ENCODE results near the gene CAPN1.
"Not testable (repeated sequence)": the region's sequence is repeated elsewhere in the genome, so short reads cannot be mapped to it uniquely, and the experiment has no call there.

The CAPN1 gene

DNA sequence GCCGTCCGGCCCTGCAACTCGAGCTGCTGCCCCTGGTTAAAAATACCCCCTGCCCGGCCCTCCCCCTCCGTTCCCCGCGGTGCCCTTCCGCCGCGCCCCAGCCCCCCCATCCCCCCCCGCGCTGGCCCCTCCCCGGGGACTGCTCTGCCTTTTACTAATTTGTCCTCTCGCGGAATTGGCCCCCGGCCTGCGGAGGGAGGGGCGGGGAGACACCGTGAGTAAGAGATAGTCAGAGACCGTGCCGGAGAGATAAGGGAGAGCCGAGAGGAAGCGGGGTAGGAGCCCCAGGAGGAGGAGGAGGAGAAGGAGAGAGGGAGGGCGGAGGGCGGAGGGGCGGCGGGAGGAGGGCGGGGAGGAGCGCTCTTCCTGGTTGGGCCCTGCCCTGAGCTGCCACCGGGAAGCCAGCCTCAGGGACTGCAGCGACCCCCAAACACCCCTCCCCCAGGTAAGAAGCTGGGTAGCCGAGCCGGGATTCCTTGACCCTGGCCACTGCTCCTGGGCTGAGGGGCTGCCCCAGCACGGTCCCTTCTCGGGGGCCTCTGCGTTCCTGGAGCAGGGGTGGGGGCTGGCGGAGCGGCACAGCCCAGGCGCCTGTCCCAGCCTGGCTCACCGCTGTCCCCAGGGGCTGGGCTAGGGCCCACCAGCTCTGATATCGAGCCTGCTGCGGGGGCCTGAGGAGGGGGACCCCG, at the start of gene CAPN1:
Gene CAPN1 (plus strand): TSS at position 360 of the 689 bp plus-strand sequence. CDS start 774 bp downstream, outside the sequence.
- peaks cover 19% of the 10 kb centered on the region for H3K36me3 Mint-ChIP-seq (ENCODE audit: low read depth)
- H3K4me1 Mint-ChIP-seq (ENCODE audit: low read depth), result peaks cover 17% of the 10 kb centered on the region
- peaks cover 20% of the 10 kb centered on the region for H3K27me3 Mint-ChIP-seq (ENCODE audit: low read depth)
- peak within 1 kb of the TSS; percentile 91 for H3K27ac Mint-ChIP-seq
- no peaks in the 10 kb centered on the region for H3K9me3 Mint-ChIP-seq
- H3K4me3 Mint-ChIP-seq, result peak within 1 kb of the TSS; percentile 98

DNA sequence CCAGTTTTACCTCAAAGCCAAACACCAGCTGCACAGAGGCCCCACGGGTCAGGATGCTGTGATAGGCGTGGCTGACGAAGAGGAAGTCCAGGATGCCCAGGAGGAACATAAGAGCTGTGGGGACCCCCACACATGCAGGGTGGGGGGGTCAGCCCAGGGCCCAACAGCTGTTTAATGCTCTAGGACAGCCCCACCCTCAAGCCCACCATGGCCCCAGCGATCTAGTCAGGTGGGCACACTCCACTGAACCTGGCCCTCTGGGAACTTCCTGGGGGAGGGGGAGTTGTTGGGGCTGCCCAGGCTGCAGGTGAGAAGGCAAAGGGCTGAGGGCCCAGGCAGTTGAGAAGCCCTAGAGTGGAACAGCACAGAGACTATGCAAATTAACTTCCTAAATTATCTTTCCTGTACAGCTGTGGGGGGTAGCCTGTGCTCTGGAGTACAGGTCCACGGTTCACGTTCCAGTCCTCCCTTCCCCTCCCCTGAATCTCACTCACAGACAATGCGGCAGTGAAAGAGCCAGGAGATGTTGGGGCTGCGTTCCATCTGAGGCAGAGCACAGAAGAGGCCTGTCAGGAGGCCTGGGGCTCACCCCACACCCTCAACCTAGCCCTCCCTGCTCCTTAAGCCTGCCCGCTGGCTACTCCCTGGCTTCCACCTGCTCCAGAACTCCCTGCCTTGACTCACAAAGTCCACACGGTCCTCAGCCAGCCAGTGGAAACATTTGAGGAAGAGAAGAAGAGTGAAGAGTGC, 49.3 kb upstream of the CAPN1 start:
- Mint-ChIP-seq H3K4me1 (ENCODE audit: low read depth) (peaks cover 26% of the 10 kb centered on the region), H3K27me3 (ENCODE audit: low read depth) (peaks cover 5% of the 10 kb centered on the region), H3K36me3 (ENCODE audit: low read depth) (peaks cover 22% of the 10 kb centered on the region)

DNA sequence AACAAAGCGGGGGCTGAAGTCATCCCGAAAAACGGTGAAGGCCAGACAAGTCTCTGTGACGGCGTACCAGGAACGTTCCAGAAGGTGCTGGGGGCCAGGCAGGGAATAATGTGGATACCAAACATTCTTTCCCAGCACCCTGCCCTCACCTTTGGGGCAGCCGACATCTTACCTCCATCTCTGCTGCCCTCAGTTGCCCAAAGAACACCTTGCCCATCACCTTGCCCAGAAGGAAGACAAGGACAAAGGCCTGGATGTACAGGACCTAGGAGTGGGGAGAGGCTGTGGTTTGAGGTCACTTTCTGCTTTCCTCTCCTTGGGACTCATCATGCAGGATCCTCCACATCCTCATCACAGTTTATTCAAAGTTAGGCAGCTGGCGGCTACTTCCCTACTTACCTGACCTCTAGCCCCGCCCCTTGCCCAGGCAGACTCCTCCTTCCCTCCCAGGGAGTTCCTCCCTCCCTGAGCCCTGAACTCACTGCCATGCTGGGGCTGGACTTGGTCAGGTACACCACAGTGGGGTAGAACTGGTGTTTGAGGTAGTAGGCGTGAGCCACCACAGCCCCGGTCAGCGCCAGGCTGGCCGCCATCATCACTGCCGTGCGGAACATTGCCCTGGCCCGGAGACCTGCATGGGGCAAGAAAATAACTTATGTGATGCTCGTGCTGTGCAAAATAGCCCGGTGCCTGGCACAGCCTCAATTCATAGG, 48.6 kb upstream of the CAPN1 start:
- Mint-ChIP-seq H3K36me3 (ENCODE audit: low read depth) (peaks cover 19% of the 10 kb centered on the region), H3K27me3 (ENCODE audit: low read depth) (peaks cover 5% of the 10 kb centered on the region), H3K27ac (peak overlapping the region; percentile 100), H3K4me3 (peak overlapping the region; percentile 99), H3K9me3 (no peaks in the 10 kb centered on the region), H3K4me1 (ENCODE audit: low read depth) (peaks cover 28% of the 10 kb centered on the region)

More for the DNA sequence above, 49.3 kb upstream of the CAPN1 start:
- no peaks in the 10 kb centered on the region for H3K9me3 Mint-ChIP-seq
- H3K4me3 Mint-ChIP-seq, result peak overlapping the region; percentile 99
- H3K27ac Mint-ChIP-seq, result peak overlapping the region; percentile 100

DNA sequence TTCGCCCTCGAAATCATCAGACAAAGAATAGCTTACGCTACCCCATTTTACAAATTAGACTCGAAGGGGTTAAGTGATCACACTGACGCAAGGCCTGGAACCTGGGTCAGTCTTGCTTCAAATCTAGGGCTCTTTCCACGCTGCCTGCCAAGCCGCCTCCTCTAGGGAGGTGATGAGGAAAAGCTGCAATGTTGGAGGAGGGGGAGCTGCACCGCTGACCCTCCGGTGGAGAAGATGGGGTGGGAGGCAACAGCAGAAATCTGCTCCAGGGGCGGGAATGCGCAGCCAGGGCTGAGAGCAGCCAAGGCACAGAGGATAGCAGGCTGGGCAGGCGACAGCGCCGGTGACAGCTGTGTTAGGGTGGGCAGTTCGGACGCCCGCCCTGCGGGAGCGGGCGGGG, 48.0 kb upstream of the CAPN1 start:
- H3K27me3 Mint-ChIP-seq (ENCODE audit: low read depth), result peaks cover 5% of the 10 kb centered on the region
- H3K4me1 Mint-ChIP-seq (ENCODE audit: low read depth), result peaks cover 28% of the 10 kb centered on the region
- H3K36me3 Mint-ChIP-seq (ENCODE audit: low read depth), result peaks cover 19% of the 10 kb centered on the region
- H3K27ac Mint-ChIP-seq, result peak overlapping the region; percentile 100
- H3K9me3 Mint-ChIP-seq, result no peaks in the 10 kb centered on the region
- H3K4me3 Mint-ChIP-seq, result peak overlapping the region; percentile 99

- H3K9me3 Mint-ChIP-seq, result no peaks in the 10 kb centered on the region
- peaks cover 5% of the 10 kb centered on the region for H3K27me3 Mint-ChIP-seq (ENCODE audit: low read depth)
- H3K4me3 Mint-ChIP-seq, result peak within 1 kb of the TSS; percentile 99
- H3K4me1 Mint-ChIP-seq (ENCODE audit: low read depth), result peaks cover 28% of the 10 kb centered on the region
- peak within 1 kb of the TSS; percentile 100 for H3K27ac Mint-ChIP-seq
- H3K36me3 Mint-ChIP-seq (ENCODE audit: low read depth), result peaks cover 19% of the 10 kb centered on the region
These were observed 47.3 kb upstream of the CAPN1 start, which contains the start of gene SYVN1 for GRCh38 chr11:65134240-65134951. TSS of gene SYVN1 (minus strand) at chr11:65134519. CDS start at chr11:65133601, 918 bp downstream.

- H3K27me3 Mint-ChIP-seq (ENCODE audit: low read depth), result peaks cover 8% of the 10 kb centered on the region
- H3K36me3 Mint-ChIP-seq (ENCODE audit: low read depth), result peaks cover 19% of the 10 kb centered on the region
- peak overlapping the region; percentile 99 for H3K4me3 Mint-ChIP-seq
- peaks cover 28% of the 10 kb centered on the region for H3K4me1 Mint-ChIP-seq (ENCODE audit: low read depth)
- no peaks in the 10 kb centered on the region for H3K9me3 Mint-ChIP-seq
- peak overlapping the region; percentile 100 for H3K27ac Mint-ChIP-seq
These were observed 46.6 kb upstream of the CAPN1 start for GRCh38 chr11:65134952-65135632.

DNA sequence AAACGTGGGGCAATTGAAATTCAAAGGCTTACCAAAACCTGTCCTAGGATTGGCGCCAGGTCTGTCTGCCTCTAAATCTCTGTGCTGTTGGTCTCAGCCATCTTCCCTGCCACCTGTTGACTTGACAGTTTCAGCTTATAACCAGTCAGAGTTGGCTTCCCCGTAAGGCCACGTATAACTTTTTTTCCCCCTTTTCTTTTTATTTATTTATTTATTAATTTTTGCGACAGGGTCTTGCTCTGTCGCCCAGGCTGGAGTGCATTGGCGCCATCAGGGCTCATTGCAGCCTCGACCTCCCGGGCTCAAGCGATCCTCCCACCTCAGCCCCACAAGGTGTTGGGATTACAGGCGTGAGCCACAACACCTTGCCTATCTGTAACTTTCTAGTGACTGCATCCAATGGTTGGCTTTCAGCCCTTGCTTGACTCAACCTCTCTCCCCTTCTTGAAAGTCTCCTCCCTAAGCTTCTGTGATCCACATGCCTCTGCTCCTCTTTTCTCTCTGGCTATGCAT, 46.0 kb upstream of the CAPN1 start:
- no peaks in the 10 kb centered on the region for H3K9me3 Mint-ChIP-seq
- peaks cover 17% of the 10 kb centered on the region for H3K36me3 Mint-ChIP-seq (ENCODE audit: low read depth)
- H3K4me1 Mint-ChIP-seq (ENCODE audit: low read depth), result peaks cover 28% of the 10 kb centered on the region

GRCh38 chr11:65136515-65137096, 45.1 kb upstream of the CAPN1 start:
- no peaks in the 10 kb centered on the region for H3K9me3 Mint-ChIP-seq
- H3K4me1 Mint-ChIP-seq (ENCODE audit: low read depth), result peaks cover 28% of the 10 kb centered on the region
- peaks cover 13% of the 10 kb centered on the region for H3K36me3 Mint-ChIP-seq (ENCODE audit: low read depth)
- H3K27ac Mint-ChIP-seq, result peak overlapping the region; percentile 83
- peaks cover 18% of the 10 kb centered on the region for H3K27me3 Mint-ChIP-seq (ENCODE audit: low read depth)
- no peak overlapping the region for H3K4me3 Mint-ChIP-seq

More for the DNA sequence above, 46.0 kb upstream of the CAPN1 start:
- H3K27me3 Mint-ChIP-seq (ENCODE audit: low read depth), result peaks cover 12% of the 10 kb centered on the region
- H3K4me3 Mint-ChIP-seq, result peak overlapping the region; percentile 99
- H3K27ac Mint-ChIP-seq, result peak overlapping the region; percentile 100

GRCh38 chr11:65141896-65142494, 39.7 kb upstream of the CAPN1 start:
- Mint-ChIP-seq H3K4me1 (ENCODE audit: low read depth) (peaks cover 2% of the 10 kb centered on the region), H3K4me3 (no peak overlapping the region), H3K27me3 (ENCODE audit: low read depth) (peaks cover 32% of the 10 kb centered on the region), H3K36me3 (ENCODE audit: low read depth) (no peaks in the 10 kb centered on the region), H3K9me3 (no peaks in the 10 kb centered on the region), H3K27ac (no peak overlapping the region)

DNA sequence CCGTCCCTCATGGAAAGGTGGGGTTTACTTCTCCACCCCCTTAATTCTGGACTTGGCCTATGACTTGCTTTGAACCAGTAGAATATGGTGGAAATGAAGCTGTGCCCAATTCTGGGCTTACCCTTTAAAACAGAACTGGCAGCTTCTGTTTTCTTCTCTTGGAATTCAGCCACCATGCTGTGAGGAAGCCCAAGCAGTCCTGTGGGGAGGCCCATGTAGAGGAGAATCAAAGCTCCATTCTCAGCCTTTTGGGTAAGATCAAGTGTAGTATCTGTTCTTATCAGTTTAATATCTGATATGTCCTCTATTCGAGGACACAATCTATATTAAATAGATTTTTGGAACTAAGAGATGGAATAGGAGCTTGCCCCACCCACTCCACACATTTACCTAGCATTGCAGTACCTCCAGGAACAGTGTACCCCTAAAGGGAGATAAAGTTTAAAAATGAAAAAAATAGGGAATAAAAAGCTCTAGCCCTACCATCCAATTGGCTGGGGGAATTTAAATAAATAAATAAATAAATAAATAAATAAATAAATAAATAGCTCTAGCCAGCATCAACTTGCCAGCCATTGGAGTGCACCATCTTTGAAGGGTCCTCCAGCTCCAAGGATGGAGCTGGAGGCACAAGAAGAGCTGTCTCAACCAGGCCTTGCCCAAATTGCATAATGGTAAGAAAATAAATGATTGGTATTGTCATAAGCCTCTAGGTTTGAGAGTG, 34.2 kb upstream of the CAPN1 start:
- H3K27me3 Mint-ChIP-seq (ENCODE audit: low read depth), result peaks cover 17% of the 10 kb centered on the region

DNA sequence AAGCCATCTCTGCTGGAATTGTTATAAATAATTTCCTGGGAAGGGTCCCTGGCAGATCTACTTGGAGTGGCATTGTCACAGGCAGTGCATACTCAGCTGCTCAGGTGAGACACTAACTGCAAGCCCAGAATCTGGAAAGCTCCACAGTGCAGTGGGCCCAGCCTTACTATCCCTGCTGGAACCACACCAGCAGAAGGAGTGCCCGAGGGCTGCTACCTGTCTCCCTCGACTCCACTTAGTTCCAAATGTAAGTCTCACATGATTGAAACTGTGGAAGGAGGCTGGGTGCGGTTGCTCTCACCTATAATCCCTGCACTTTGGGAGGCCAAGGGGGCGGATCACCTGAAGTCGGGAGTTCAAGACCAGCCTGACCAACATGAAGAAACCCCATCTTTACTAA, 33.1 kb upstream of the CAPN1 start:
- Mint-ChIP-seq H3K9me3 (no peaks in the 10 kb centered on the region), H3K27ac (no peak overlapping the region), H3K4me1 (ENCODE audit: low read depth) (peaks cover 13% of the 10 kb centered on the region), H3K4me3 (no peak overlapping the region), H3K36me3 (ENCODE audit: low read depth) (no peaks in the 10 kb centered on the region), H3K27me3 (ENCODE audit: low read depth) (peaks cover 20% of the 10 kb centered on the region)

More for the DNA sequence above, 34.2 kb upstream of the CAPN1 start:
- Mint-ChIP-seq H3K27ac (no peak overlapping the region), H3K36me3 (ENCODE audit: low read depth) (no peaks in the 10 kb centered on the region), H3K4me1 (ENCODE audit: low read depth) (peaks cover 10% of the 10 kb centered on the region), H3K4me3 (no peak overlapping the region), H3K9me3 (no peaks in the 10 kb centered on the region)

DNA sequence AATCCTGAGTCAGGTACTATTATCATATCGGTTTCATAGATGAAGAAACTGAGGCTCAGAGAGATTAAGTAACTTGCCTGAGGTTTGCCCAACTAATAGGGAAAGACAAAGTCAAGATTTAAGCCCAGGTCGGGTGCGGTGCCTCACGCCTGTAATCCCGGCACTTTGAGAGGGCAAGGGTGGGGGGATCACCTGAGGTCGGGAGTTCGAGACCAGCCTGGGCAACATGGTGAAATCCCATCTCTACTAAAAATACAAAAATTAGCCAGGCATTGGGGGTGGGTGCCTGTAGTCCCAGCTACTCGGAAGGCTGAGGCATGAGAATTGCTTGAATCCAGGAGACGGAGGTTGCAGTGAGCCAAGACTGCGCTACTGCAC, 31.6 kb upstream of the CAPN1 start:
- peaks cover 13% of the 10 kb centered on the region for H3K4me1 Mint-ChIP-seq (ENCODE audit: low read depth)
- not testable (repeated sequence) for H3K27ac Mint-ChIP-seq; H3K36me3 Mint-ChIP-seq (ENCODE audit: low read depth); H3K9me3 Mint-ChIP-seq; H3K4me3 Mint-ChIP-seq
- H3K27me3 Mint-ChIP-seq (ENCODE audit: low read depth), result peaks cover 19% of the 10 kb centered on the region

Measured in T-helper 1 cell treated with Interleukin-12 subunit alpha and Interleukin-12 subunit beta and Interleukin-4 antibody, amounts not matched to agents 30 μg/mL and 1 μg/mL, for 36 hours (primary cell).